Kidney capillary endothelial cell (primary cell): ENCODE data around the gene ANKRD27.
"Not testable (repeated sequence)": the region's sequence is repeated elsewhere in the genome, so short reads cannot be mapped to it uniquely, and the experiment has no call there.

Source experiments
- DNase-seq: peaks from one replicate; pipeline ENCODE4 v3.0.0-alpha.2; 2018; ENCODE audit warnings: low spot score

Gene ANKRD27

DNA sequence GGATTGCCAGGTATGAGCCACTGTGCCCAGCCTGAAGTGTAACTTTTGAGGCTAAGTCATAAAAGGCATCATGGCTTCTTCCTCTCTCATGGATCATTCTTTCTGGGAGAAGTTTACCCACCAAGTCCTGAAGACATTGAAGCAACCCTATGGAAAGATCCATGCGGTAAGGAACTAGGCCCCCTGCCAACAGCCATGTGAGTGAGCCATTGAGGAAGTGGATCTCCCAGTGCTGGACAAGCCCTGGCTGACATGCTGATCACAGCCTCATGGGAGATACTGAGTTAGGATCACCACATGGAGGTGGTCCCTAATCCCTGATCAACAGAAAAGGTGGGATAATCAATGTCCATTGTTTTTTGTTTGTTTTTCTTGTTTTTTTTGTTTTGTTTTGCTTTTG lies 13.3 kb upstream of the ANKRD27 start:
- DNase-seq: no peak

DNA sequence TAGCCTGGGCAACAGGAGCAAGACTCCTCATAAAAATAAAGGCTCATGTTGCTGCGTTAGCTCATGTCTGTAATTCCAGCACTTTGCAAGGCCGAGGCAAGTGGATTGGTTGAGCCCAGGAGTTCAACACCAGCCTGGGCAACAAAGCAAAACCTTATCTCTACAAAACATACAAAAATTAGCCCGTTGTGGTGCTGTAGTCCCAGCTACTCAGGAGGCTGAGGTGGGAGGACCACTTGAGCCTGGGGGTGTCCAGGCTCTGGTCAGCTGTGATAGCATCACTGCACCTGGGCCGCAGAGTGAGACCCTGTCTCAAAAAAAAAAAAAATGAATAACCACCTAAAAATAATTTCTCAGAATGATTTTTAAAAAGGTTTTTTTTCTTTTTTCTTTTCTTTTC lies 12.7 kb upstream of the ANKRD27 start:
- DNase-seq: no peak

DNA sequence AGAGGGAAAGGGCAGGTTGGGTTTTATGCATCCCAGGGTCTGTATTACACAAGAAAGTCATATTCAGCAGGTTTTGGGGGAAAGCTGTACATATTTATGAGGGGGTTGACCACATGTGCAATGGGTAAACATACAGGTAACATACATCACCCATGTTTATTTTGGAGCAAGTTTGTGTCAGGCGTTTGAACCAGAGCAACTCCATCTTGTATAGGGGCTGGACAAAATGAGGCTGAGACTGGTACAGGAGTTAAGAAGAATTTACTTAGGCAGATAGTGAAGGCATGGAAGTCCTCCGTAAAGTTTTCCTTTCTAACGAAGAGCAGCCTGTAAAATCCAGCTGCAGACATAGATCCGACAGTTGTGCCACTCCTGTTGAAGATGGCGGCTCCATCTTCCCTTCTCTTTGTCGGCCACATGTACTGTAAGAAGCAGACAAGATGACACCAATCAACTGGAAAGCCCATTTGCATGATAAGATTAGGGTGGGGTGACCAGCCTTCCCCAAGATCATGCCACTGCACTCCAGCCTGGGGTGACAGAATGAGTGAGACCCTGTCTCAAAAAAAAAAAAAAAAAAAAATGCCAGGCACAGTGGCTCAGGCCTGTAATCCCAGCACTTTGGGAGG lies 12.0 kb upstream of the ANKRD27 start:
- DNase-seq: no peak

DNA sequence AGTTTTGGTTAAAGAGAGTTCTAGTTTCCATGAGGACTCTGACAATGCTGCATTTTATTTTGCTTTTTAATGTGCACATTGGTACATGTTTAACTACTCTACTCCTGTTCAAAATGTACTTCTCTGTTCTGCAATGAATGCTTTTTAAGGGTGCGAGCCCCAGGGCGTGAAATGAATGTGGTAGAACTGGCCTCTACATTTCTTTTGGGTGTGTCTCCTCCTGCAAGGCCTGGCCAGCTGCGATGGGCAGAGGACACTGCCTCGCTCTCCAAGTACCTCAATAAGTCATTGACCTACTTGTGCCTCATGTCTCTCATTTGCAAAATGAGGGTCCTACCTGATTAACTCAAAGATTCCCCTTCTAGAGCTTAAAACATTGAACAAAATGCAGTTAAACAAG lies 7.3 kb upstream of the ANKRD27 start:
- DNase-seq: no peak

DNA sequence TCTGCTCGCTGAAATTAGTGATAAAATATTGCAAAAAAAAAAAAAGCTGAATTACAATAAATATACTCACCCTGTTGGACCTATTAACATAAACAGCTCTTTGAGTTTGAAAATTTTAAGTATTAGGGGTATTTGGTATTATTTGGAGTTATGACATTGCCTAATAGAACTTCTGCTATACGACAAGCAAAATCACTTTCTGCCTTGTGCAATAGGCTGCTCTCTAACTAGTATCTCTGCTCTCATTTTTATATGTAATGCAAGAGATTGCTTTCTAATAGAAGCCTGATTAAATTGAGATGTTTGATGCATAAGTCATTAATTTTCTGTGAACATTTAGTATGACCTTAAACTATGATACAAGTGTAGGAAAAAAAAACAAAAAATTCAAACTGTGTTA lies 6.0 kb upstream of the ANKRD27 start:
- DNase-seq: no peak

DNA sequence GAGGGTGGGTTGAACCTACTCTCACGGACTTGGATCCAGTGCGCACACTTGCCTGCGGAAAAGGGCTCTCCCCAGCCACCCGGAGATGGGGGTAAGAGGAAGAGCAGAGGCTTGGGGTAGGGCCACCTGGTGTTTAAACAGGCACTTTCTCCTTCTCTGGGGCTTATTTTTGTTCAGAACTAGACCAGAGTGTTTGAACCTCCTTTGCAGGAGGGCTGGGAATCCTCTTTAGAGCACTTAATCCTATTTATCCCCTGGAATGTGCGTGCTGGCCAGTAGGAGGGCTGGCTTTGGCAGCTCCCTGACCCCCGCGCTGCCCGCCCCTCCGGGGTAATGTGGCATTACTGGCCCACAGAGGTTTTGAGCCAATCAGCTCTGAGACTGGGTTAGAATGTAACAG lies 2.7 kb upstream of the ANKRD27 start:
- DNase-seq: no peak

DNA sequence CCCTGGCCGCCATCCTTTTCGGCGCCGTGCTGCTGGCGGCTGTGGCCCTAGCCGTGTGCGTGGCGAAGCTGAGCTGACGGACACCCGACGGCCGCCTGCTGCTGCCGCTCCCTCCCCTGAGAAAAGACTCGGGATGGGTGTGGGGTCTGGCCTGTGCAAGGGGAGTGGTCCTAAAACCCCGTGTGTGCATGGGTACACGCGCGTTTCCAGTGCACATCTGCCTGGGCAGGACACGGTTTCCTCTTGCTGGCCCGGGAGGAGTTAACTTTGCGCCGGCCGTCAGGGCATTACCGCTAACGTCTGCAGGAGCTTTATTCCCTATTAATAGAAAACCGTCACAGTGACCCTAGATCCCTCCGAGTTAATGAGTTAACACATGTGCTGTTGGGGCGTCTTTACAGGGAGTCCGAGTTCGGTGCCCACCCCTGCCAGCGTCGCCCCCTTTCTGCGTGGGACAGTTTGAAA lies 1.9 kb upstream of the ANKRD27 start:
- DNase-seq: no peak

DNA sequence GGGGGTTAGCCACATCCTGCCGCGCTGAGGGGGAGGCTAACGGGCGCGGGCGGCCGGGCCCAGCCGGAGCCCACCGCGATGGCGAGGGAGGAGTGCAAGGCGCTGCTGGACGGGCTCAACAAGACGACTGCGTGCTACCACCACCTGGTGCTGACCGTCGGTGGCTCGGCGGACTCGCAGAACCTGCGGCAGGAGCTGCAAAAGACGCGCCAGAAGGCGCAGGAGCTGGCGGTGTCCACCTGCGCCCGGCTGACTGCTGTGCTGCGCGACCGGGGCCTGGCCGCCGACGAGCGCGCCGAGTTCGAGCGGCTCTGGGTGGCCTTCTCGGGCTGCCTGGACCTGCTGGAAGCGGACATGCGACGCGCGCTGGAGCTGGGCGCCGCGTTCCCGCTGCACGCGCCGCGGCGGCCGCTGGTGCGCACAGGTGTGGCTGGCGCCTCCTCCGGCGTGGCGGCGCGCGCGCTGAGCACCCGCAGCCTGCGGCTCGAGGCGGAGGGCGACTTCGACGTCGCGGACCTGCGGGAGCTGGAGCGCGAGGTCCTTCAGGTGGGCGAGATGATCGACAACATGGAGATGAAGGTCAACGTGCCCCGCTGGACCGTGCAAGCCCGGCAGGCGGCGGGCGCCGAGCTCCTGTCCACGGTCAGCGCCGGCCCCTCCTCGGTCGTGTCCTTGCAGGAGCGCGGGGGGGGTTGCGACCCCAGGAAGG lies 1.4 kb upstream of the ANKRD27 start:
- DNase-seq: no peak

DNA sequence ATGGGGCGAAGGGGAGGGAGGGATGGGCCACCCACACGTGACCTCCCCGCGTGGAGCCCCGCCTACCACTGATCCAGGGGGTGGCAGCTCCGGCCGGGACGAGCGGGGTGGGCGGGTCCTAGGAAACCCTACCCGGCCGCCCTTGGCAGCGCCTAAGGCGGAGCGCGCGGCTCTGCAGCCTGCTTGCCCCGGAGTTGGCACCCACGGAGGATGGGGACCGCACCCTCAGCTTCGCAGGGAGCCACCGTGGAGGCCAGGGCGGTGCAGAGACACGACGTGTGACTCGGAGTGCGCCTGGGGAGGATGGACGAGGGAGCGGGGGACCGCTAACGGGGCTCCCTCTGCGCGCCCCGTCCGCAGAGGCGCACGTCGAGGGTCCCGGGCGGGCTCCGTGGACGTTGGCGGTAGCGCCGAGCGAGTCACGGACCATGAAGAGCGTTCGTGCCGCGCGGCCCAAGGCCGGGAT lies 773 bp upstream of the ANKRD27 start, which contains the start of gene RGS9BP:
RGS9BP (plus strand) TSS at position 129 of the 466 bp plus-strand sequence. CDS start 416 bp downstream, outside the sequence.
- DNase-seq: peak; percentile 42

DNA sequence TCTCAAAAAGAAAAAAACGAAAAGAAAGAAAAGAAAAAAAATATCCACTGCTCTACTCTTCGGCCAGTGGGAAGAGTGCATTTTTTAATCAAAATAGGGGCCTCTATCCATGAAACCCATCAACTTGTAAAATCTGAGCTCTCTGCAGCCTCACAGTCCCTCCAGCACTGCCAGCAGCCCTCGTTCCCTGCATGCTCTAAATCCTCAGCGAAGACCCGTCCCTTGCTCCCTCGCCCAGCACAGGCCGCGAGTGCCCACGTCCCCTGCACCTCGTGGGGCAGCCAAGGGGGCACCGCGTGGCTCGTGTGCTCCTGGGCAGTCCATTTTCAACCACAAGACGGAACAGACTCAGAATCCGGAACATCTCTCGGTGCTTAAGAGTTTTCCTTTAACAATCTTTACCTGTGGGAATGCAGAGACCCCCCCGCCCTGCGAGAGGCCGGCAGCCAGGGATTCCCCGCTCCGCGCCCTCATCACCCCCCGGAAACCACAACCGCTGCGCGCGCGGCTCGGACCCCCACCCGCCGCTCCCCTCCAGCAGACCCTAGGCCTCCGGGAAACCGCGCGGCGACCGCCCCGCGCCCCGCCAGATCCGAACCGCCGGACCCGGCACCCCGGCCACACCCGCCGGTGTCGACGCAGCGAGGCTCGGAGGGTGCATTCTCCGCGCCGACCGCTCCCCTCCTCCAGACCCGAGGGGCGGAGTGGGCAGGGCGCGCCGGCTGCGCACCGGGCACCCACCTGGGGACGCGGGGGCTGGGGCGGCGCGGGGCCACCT lies 638 bp downstream of the ANKRD27 start:
- DNase-seq: no peak

DNA sequence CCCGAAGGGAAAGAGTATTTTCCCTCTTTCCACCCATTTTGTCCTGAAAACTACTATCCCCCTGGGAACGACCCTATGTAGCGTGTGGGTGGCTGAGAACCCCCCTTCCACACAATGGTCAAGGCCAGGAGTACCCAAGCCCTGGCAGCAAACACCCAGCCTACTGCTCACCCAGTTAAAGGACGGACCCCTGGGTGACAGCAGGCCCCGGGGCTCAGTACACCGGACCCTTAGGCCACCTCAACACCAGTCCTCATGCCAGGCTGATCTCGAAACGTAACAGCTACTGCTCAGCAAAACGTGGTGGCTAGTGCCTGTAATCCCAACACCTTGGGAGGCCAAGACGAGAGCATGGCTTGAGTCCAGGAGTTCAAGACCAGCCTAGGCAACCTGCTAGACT lies 1.4 kb downstream of the ANKRD27 start:
- DNase-seq: no peak

DNA sequence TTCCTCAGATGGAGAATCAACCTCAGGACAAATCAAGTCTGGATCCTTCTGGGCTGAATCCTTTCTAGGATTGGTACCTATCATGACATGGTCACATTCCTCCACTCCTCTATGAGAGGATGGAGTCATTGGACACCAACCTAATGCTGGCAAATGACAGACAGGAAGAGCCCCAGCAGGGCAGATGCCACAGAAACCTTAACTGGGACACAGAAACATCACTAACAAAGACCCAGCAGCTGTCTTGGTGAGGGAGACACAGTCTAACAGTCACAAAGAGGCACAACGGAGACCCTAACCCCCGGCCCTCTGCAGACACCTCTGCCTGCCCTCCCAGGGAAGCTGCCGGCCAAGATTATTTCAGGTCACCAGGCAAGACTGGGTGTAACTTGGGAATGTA lies 2.1 kb downstream of the ANKRD27 start:
- DNase-seq: no peak

DNA sequence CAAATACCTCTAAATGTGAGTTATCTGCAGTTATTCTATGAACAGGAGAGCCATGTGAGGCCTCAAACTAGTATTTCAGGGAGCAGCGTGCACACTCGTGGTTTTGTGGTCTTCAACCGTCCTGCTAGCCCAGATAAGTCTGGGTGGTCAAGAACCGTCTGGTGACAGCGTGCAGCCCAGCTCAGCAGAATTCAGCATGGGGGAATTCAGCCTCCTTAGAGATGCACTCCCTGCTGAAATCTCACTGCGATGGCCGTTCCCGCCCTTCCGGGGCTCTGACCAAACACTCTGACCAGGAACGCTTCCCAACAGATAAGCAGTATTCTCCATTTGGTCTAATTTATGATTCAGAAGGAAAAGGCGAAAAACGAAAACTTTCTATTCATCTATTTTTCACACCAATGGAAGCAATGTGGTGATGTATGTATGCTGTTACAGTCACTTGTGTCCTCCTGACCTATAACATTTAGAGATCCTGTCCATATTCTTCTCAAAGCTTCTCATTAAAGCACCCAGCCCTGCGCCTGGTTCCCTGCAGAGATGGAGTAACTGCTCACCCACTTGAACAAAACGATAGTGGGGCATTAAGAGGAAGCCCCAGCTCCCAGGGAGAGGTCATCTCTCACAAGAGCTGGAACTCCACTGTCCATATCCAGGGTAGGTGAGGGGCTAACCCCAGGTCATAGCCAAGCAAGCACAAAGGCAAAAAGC lies 2.9 kb downstream of the ANKRD27 start:
- no peak for DNase-seq

DNA sequence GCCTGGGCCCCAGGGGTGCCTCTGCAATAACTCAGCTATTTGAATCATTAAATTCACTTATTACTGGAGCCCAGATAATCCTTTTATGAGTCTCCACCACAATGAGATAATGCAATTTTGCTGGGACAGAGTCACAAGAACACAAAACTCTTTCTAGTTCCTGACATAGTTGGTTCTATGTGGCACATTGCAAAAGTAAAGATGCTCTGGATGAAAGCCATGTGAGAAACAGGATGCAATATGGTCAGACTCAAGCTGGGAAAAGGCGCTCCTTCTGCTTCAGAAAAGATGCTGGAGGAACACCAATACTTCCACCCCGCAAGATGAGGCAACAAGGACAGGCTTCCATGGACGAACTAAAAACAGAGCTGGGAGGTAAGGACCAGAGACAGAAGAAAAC lies 5.7 kb downstream of the ANKRD27 start:
- DNase-seq: no peak

DNA sequence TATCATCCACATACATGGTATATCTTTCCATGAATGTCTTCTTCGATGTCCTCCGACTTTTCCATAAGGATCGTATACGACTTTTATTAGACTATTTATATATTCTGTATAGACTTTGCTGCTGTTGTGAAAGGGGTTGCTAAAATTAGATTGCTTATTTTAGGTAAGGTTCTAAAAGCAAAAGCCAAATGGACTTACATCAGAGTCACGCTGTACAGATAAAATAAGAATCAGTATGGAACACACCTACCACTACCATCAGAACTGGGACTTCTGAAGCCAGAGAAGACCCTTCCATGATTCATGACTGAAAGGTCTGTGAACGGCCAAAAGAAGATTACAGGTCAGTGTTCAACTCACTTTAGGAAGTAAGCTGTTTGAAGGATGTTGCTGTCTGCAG lies 8.9 kb downstream of the ANKRD27 start:
- no peak for DNase-seq

DNA sequence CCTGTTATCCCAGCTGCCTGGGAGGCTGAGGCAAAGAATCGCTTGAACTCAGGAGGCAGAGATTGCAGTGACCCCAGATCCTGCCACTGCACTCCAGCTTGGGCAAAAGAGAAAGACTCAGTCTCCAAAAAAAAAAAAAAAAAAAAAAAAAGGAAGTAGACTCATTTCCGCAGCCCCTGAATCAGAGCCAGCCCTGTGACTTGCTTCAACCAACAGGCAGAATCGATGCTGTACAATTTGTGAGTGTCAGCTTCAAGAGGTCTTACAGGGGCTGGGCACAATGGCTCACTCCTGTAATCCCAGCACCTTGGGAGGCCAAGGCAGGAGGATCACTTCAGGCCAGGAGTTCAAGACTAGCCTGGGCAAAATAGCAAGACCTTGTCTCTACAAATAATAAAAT lies 12.8 kb downstream of the ANKRD27 start:
- DNase-seq: peak; percentile 55

DNA sequence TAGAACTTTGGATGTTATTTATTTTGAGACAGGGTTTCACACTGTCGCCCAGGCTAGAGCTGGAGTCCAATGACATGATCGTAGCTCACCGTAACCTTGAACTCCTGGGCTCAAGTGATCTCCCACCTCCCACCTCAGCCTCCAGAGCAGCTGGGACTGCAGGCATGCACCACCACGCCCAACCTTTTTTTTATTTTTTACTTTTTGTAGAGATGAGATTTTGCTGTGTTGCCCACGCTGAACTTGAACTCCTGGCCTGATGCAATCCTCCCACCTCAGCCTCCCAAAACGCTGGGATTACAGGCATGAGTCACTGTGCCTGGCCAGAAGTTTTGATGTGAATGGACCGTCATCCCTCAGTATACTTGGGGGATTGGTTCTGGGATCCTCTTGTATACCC lies 13.7 kb downstream of the ANKRD27 start:
- no peak for DNase-seq

DNA sequence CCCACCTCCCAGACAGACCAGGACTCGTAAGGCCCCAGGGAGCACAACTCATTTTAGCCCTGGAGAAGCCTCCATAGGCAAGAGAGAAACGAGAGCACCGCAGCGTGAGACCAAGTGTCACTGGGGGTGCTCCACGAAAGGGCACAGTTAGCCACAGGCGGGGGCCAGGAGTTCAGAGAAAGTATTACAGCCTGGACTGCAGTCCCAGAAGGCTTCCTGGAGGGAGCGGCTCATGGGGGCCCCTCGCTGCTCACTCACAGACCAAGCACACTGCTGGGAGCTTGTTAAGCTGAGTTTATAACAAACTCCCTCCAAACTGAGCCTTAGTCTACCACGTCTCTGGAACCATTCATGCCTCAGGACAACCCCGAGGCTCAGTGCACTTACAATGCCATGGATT lies 16.5 kb downstream of the ANKRD27 start:
- no peak for DNase-seq

DNA sequence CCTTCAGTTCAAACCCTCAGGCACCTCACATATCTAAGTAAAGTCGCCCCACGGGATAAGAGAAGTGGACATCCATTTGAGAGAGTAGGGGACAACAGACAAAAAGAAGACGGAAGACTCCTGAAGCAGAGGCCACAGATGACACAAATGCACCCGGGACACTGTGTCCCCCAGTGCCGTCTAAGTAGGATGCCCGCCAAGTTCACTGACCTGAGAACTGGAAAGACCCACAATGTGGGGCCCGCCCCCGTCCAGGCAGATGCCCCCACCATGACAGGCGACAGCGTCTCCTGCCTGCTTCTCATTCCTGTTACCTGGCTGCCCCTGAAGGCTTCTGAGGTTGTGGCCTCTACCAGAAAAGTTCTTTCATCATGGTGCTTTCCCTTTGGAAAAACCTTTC lies 16.9 kb downstream of the ANKRD27 start:
- no peak for DNase-seq

DNA sequence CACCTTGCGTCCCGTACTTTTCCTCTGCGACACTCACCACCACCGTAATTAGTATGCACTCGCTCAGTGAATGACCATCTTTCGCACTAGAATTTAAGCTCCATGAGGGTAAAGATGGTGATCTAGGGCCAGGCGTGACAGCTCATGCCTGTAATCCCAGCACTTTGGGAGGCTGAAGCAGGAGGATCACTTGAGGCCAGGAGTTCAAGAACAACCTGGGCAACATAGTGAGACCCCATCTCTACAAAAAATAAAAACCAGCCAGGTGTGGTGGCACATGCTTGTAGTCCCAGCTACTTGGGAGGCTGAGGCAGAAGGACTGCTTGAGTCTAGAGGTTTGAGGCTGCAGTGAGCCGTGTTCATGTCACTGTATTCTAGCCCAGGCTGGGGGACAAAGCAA lies 18.6 kb downstream of the ANKRD27 start:
- not testable (repeated sequence) for DNase-seq

DNA sequence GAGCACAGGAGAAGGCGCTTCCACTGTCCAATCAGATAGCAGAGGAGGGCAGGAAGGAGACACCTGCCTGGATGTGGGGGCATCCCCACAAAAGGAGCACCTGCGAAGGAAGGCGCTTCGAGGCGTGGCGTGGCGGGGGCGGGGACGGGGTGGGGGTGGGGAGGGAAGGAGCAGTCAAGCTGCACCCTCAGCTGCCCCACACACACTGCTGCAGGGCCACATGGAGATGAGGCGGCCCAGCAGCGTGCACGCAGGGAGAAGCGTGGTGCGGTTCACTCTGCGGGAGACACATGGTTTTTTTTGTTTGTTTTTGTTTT lies 21.4 kb downstream of the ANKRD27 start:
- no peak for DNase-seq

DNA sequence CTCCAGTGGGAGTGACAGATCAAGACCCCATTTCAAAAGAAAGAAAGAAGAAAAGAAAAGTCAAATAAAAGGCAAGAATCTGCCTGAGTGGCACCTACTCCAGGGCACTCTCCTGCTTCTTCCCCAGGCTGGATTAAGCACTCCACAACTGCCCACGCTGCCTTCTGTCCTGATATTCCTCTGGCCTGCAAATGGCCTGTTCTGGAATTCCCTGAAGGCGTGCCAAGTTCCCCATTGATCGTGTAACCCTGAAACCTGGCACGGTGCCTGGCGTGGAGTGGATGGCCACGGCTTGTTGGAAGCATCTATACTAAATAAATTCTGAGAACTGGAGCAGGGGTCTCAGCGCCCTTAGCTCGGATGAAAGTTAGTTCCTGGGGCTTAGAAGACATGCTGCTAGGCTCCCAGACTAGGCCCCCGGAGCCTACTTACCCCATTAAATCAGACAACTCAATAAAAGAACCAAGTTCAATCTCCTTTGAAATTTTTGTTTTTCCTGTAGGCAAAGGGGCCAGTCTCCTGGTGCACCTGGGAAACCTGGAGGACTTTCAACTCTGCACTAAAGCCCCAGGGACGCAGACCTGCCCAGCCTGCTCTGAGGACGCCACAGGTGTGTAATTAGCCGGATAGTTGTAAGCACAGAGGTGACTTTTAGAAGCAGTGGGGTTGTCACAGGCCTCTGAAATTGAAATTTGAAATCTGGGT lies 21.9 kb downstream of the ANKRD27 start:
- no peak for DNase-seq
